NCI-H1105 treated with DMSO at 0.1 percent for 48 hours (cell line): ENCODE data around the gene ASTN1.

Experiments
- DNase-seq: peaks from one replicate; lab custom pipeline; 2025; lab: John Stamatoyannopoulos, UW

The ASTN1 gene

DNA sequence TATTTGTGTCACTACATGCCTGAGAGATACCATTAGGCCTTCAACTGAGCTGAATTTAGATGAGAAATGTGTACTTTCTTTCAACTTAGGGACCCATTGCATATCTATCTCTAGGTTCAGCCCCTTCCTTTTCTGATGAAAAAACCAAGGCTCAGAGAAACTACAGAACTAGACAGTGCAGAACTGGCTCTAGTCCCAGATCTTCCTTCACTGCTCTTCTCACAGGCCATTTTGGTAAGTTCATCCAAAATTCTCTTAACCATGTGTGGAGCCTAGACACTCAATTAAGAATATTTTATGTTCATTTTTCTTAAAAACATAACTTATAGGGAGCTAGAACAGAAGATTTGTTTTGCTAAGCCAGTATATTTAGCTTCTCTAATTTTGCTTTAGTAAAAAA, 128.9 kb downstream of the ASTN1 start:
- no peak for DNase-seq

DNA sequence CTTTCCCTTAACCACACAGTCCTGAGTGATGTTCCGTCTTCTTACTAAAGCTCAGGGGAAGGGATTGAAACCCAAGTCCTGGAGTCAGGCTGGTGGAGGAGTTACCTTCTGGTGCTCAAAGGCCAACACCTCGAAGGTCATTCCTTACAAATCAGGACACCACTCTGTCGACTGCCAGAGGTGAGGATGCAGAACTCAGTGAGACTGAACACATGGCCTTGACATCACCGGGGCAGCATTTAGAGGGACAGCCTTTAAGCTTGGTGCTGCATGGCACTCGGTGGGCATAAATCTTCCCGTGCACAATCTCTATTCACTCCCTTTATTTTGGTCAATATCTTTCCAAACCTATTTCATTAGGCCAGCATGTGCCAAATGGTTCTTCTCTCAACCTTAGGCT, 130.9 kb downstream of the ASTN1 start:
- DNase-seq = no peak

DNA sequence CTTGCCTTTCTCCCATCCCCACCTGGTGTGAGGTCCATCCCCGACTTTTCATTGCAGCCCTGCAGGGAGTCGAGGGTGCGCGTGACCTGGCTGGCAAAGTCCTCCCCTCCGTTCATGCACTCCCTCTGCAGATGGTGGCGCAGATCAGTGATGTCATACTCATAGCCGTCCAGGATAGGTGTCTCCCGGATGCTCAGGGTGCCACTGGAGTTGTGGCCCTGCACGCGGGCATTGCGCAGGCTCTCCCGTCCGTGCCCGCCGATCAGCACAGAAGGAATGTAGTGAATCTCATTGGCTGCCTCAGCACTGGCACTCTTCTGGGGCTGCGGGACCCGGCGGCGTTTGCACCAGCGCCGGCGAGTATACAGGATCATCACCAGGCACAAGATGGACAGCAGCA, 132.1 kb downstream of the ASTN1 start:
- DNase-seq = peak; percentile 93

DNA sequence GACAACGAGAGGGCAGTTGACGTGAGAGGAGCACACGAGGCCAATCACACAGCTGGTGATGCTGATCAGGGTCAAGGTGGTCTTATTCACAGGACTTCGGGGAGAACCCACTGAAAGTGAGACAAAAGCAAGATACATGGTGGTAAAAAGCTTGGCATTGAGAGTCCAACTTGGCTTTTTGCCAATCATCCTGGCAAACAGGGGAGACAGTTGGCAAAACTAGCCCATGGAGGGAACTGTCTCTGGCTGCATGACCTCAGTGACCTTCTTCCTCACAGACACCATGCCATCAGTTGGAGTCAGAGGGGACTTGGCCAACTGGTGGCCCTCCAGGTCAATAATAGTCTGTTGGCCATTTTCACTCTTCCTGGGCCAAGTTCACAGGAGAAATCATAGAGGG, 139.9 kb downstream of the ASTN1 start:
- no peak for DNase-seq

DNA sequence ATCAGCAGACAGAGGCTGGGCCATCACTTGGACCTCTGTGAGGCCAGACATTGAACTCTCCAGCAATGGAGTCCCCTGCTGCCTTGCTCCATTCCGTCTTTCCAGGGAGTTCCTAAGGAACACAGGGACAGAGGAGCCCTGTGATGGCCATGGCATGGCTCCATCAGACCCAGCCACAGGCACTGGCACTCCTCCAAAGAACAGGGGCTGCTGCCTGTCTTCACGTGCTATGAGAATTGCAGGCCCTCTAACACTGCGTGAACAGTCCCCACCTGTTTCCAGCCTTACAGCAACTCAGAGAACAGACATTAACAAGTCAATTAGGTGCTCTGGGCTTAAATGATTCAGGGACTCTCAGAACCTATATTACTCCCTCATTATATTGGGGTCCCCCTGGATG, 140.8 kb downstream of the ASTN1 start:
- peak; percentile 59 for DNase-seq

DNA sequence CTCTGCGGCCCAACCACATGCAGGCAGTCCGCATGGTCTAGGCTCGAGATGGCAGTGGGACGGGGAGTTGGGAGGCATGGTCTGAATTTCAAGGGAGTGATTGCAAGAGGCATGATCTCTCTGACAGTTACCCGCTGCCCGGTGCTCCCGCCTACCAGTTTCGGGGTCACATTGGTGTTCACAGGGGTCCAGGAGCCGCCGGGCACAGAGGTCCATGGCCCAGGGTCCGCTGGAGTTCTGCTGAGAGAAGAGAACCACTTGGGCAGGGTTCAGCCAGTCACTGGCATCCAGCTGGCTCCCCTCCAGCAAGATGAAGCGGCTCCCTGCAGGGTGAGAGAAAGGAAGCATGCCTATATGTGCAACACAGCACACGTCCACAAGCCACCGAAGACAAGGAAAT, 141.3 kb downstream of the ASTN1 start:
- DNase-seq = no peak

DNA sequence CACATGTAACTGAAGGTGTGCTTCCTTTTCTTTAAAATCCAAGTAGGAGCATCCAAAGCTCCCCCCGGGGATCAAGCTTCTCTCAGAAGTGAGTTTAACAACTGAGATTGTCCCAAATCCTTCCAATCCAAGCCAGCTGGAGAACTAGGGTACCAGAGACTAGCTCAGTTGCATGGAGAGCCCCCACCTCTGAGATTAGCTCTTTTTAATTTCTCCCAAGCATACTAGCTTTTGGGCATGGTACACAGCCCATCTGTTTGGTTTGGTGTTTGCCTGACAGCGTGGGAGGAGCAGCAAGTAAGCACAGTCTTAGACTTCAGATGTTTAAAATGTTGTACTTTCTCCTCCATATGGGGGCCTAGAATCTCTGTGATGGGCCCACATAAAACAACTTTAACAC, 142.8 kb downstream of the ASTN1 start:
- DNase-seq = no peak

DNA sequence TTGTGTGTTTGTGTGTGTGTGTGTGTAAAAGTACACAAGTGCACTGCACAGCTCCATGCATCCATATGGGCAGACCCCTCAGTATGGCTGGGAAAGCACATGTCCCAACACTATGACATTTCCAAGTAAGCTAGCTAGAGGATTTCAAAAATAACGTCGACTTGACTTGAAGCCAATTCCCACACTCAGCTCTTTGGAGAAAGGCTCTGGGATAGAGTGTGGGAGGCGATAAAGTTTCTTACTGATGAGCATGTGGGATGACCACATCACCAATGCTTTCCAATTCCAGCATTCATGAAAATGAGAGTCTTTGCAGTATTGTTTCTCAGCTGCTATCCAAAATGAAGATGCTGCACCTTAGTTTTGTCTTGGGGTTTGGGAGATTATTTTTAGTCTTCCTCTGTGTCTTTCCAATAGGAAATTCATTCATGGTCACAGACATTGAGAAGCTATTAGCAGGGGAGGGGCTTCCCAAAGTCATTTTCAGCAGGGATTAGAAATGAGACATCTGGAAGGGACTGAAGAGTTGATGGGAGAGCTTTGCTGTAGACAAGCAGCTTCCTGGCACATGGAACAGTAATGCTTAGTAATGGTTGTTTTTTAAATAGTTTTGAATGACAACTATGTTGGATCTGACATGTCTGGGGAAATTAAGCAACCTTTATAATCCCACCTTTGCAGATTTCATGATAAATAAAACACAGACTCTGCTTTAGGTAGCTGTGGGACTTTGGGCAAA, 143.5 kb downstream of the ASTN1 start:
- no peak for DNase-seq

DNA sequence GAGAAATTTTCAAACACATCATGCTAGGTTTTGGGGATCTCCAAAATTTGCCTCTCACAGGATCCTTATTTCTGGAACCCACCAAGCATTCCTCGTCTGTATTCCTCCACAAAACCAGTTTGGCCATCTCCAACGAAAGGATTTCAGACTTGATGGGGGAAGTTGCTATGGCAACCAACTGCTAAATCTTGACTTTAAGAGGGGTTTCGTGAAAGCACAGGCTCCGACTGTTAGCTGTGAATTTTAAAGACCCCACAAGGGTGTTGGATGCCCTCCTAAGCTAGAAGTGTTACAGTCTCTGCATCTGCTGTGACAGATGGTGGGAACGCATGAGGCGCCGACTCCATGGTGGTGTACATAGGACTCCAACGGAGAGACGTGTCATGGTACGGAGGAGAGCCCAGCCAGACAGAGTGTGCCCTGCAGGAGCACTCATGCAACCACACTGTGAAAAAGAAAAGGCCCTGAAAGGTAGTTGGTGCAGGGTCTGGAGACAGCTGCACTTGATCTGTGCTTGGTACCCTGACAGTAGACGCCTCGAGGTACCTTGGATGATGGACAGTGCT, 147.1 kb downstream of the ASTN1 start:
- no peak for DNase-seq

DNA sequence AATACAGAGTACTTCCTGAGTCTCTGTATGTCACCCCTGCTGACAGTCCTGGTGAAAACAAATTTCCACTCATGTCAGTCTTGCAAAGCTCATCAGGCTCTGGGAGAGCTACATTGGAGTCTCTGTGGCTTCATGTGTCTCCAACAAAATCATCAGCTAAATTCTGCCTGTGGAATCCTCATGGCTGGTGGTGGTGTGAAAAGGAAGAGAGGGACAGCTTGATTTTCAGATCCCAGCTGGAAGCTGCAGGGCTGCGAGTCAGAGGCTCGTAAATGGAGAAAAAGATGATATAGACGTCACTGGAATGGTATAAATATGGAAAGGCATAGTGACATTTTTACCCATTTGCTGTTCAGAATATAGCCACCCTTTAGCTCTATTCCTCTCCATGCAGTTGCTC, 150.2 kb downstream of the ASTN1 start:
- DNase-seq = no peak

DNA sequence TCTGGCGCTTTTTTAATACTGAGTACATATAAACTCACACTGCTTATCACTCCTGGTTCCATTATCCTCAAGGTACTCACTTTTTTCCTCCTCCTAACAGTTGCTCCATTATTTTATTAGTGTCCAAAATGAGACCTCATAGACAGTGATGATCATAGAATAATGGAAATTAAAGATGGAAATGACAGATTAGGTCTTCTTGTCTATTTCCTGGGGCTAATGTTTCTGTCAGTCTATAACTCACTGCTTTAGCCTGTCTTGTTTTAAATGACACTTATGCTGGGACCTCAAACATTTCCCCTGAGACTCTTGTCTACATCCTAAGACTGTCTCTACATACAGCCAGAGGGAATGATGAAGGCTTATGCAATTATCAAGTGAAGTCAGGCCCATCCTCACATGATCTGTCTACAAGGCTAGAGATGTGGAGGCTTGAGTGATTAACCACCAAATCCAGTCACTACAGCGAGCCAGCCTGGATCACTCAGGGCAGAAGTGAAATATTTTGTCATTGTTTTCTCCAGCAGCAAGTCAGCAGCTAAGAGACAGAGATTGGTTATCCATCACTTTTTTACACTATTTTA, 152.1 kb downstream of the ASTN1 start:
- DNase-seq = no peak

DNA sequence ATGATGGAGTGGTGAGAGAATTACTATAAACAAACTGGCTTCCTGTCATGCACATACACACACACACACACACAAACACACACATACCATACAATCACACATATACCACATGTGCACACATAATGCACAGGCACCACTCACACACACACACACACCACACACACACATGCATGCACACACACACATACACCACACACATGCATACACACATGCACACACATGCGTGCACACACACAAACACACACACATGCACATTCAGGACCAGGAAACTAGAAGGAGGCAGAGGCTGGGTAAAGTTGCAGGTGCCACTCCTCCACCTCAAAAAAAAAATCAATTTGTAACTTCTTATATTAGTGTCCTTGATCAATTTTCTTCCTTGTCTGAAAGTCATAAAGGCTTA, 153.0 kb downstream of the ASTN1 start:
- no peak for DNase-seq

DNA sequence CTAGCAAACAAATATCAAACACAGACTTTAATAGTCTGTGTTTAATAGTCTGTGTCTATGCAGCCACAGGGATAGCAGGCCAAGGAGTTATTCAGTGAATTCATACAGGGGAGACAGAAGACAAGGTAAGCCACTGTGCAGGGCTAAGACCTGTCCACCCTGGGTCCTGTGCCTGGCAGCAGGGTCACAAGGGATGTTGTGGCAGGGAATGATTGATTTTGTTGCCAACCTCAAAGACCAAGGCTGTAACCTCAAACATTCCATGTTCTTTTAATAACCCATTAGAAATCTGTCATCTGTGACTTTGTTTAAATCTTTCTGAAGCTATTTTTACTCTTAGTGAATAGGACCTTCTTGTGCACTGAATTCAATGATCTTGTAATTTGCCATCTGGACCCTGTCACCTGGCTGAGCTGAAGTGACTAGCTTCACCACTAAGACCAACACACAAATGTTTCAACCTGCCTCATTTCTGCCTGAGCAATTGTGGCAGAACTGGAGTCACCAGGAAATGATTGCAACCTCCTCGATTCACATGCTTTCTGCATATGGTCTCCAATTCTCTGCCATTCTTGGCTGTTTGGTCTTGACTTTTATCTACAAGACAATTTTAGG, 154.2 kb downstream of the ASTN1 start:
- DNase-seq = no peak

DNA sequence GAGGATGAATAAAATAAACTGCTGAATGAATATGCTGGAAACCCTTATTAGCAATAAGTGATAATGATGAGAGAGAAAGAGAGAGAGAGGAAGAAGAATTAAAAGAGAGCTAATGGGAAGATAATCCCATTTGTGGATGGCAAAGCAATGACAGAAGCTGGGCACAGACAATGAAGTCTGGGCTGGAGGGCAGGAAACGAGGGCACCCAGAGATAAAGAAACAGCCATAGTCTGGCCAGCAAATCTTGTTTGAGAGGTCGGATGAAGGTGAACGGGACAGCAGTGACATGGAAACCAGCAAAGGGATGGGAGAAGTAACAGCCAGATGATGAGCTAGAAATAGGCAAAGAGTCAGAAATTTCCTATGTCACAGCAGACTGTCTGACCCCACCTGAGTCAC, 155.9 kb downstream of the ASTN1 start:
- DNase-seq = no peak

DNA sequence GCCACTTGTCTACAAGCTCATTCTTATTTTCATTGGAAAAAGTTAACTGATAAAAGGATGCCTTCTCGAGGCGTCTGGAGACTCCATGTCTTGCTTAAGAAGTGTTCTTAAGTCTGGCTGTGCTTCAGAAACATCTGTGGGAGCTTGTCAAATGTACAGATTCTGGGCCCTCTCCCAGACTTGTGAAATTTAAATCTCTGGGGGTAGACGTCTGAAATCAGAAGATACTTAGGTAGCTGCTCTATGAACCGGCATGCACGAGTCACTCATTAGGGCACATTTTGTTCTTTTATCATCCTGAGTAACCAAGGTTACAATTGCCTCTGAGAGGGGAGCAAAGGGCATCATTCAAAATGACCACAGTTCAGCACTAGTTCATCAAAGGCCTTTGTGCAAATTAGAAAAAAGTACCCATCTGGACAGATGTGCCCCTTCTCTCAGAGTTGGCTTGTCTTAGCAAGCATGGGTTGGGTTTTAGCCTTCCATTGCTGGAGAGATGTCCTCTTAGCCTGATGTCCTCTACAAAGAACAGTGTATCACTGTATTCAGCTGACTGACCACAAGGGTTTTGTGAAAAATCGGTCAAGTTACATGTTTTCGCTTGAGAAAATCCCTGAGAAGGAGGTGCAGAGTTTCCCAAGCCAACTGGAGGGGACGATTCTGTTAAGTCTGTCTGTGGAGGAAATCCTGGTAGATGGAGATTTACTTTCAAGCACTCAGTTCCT, 156.9 kb downstream of the ASTN1 start:
- DNase-seq = no peak

DNA sequence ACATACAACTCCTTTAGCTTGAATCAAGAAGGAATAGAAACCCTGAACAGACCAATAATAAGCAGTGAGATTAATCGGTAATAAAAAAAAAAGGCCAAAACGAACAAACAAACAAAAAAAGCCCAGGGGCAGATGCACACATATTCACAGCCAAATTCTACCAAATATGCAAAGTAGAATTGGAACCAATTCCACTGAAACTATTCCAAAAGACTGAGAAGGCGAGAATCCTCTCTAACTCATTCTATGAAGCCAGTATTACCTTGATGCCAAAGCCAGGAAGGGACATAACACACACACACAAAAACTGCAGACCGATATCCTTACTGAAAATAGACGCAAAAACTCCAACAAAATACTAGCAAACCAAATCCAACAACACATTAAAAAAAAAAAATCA, 161.6 kb downstream of the ASTN1 start:
- no peak for DNase-seq

DNA sequence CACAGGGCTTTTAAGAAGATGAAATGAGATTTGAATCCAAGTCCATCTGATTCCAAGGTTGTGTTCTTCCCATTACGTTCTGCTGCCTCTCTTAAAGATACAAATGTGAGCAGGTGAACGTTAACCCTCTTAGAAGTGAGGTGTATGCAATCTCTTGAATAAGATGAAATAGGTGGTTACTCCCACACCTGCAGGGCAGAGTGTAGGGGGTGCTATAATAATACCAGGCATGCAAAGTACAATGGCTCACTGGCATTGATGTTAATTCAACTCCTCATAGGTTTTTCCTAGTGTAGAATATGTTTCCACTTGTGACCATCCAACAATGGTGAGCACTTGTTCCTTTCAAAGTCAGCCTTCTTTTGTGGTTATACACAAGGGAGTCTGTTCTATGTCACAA, 163.0 kb downstream of the ASTN1 start:
- no peak for DNase-seq

DNA sequence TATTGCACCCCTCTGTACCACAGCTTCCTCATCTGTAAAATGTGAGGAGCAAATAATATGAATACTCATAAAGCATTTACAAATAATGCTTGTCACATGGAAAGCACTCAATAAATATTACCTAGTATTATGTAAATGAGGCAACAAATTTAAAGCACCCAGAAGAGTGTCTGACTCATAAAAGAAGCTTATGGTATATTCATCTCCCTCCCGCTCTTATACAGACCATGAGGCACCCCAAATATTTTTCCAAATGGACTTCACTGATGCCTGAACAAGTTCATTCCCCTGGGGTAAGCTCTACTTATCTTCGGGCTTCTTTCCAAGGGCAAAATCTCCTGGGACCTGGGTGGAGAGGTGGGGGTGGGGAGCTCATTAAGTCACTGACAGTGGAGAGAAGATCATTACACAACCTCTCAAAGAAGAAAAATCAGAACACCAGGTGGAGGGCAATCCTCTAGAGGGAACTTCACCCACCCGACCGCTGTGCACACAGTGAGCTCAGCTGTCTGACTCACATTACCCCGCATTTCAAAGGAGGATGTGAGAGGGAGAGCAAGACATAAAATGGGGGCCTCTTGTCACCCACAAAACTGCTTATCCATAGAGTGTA, 166.2 kb downstream of the ASTN1 start:
- DNase-seq = peak; percentile 79

DNA sequence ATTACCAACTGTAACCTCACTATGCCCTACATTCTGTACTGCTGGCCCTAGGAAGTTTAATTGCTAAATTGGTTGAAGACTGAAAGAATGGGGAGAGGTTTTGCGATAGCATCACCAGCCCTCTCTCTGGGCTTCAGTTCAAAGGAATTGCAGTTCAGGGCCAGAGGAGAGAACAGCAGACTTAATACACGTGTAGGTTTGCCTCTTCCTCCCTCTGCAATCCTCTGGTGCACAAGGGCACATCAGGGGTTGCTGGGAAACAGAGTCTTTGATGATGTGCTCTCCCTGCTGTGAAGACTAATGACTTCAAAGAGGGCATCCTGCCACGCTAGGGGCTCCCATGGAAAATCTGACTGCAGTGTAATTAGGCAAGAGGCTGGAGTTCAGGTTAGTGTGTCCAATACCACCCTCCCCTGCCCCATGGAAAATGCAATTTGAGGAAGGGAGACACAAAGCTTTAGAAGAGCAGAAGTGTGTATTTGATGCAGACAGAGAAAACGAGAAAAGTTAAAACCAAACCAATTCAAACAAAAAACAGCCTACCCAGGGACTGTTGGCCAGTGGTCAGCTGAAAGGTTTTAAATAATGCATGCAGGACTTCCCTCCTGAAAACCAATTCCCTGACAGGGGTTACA, 167.9 kb downstream of the ASTN1 start:
- DNase-seq = no peak

DNA sequence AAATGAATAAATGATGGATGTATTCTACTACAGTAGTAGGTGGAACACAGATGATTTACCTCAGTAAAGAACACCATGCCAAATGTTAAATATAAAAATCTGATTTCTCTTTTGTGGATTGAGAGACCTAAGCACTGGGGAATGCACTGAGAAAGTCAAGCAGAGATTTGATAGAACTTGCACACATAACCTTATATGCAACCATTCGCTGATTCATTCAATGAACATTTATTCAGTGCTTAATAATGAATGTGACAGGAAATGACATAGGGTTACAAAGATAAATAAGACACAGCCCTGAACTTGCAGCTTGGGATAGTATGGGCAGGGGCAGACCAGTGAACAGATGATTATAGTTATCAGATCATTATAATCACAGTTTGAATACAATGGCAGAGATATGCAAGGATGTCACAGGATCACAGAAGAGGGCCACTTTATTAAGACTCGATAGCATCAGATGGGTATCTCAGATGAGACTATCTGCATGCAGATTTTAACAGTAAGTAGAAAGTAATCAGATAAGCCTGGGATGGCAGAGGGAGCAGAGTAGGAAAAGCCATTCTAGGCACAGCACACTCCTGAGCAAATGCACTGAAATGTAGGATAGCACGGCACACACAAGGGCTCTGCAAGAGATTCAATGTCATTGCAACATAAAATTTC, 169.4 kb downstream of the ASTN1 start:
- no peak for DNase-seq

DNA sequence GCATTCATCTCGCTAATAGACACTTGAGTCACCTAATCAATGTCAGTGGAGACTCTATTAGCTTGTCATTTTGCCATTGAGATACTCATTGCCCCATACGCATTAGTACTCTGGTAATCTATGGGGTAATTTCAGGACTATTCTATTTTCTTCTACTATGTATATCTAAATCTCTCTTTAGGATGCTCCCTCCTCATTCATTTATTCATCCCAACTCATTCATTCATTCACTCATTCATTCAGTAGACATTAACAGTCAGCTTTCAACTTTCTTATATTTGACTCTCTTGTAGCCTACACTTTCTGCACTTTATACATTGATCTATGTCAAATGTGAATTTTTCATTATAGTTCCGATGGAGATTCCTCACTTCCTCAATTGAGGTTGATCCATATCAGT, 170.9 kb downstream of the ASTN1 start:
- DNase-seq = no peak
